Measurements from ENCODE around the gene NMUR1. TPM values are rescaled to one million over a fixed set of nuclear protein-coding genes. Genes with fewer than 3 reads are reported as not detected.
A peak's percentile ranks its signal among the peaks of the same experiment; 100 is the strongest.

Gene NMUR1
- total RNA-seq, 4 donors from 2014 or later, result 0.32 to 2.2 (median 0.55) TPM; not detected in 1

- H3K36me3 ChIP-seq, result no peaks in the 10 kb centered on the region
- H3K9me3 ChIP-seq, result no peaks in the 10 kb centered on the region
- H3K4me3 ChIP-seq, result peak overlapping the region; percentile 57 to 91 (median 59)
- in situ Hi-C loops (cut with MboI; ENCODE audit: low pct_ligation_motif_present in 1 of 4, low pct_unique_long_range_greater_than_20kb in 1 of 4, low sequenced_read_pairs in 3 of 4) (loop anchor here in 2 of 4 donors (5.0 to 25.0 kb wide), 2 partner anchors 87 to 197 kb away; partner anchors contain the start of gene PTMA (in 1 of the 2)), intact Hi-C loops (cut with DNase I; ENCODE audit: low total_unique reads) (loop anchor here (1.0 to 10.0 kb wide), 2 partner anchors 43 to 200 kb away; no protein-coding TSS in a partner anchor)
- 51 to 80% methylated on average over 3 to 7 of the region's 7 CpGs for WGBS, 2 donors (ENCODE audit: low coverage in 1 of 2)
- DNase-seq, result no peak
- H3K27ac ChIP-seq, result peak overlapping the region; percentile 85 to 93 (median 89)
- TF ChIP-seq POLR2AphosphoS5 (IDR thresholded peaks at IDR 0.05) (no peak), EP300 (IDR thresholded peaks at IDR 0.05; ENCODE audit: low read depth) (no peak), POLR2A (IDR thresholded peaks at IDR 0.05) (no peak)
- TF ChIP-seq, protein P1, sequence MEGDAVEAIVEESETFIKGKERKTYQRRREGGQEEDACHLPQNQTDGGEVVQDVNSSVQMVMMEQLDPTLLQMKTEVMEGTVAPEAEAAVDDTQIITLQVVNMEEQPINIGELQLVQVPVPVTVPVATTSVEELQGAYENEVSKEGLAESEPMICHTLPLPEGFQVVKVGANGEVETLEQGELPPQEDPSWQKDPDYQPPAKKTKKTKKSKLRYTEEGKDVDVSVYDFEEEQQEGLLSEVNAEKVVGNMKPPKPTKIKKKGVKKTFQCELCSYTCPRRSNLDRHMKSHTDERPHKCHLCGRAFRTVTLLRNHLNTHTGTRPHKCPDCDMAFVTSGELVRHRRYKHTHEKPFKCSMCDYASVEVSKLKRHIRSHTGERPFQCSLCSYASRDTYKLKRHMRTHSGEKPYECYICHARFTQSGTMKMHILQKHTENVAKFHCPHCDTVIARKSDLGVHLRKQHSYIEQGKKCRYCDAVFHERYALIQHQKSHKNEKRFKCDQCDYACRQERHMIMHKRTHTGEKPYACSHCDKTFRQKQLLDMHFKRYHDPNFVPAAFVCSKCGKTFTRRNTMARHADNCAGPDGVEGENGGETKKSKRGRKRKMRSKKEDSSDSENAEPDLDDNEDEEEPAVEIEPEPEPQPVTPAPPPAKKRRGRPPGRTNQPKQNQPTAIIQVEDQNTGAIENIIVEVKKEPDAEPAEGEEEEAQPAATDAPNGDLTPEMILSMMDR (IDR thresholded peaks at IDR 0.05), result no peak
- no peaks in the 10 kb centered on the region for H3K27me3 ChIP-seq
- H3K4me1 ChIP-seq, result peaks cover 0 to 14% (median 6%) of the 10 kb centered on the region in 4 donors
Observed at GRCh38 chr2:231514951-231515297, 15.3 kb downstream of the NMUR1 start.

DNA sequence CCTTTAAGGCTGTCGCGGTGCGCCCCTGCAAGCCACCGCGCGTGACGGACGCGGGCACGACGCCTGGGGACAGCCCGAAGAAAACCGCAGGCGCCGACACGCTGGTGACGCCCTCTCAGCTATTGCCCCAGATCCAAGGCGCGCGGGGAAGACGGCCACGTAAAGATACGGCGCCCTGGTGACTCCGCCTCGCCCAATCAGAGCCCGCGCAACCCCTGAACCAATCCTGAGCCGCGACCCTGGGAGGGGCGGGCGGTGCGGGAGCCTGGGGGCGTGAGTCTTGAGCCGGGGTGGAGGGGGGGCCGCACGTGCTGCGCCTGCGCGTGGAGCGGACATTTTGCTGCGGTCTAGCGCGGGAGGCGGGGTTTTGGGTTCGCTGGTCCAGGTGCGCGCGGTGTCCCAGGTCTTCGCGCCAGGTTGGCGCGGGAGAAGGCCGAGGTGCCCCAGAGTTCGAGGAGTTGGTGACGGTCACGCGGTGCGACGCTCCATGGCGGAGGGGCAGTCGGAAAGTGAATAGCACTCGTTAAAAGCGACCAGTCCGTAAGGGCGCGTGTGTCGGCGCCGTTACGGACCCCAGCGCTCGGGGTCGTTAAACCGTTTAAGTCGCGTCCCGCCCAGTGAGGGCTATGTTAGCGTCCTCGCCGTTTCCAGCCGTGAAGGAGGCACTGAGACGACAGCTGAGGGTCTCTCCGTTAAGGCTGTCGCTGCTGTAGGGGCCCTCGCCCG lies 15.9 kb downstream of the NMUR1 start:
- WGBS, 2 donors (ENCODE audit: low coverage in 1 of 2), result 6% methylated on average over 61 of the region's 87 CpGs; no CpG with 5 or more reads in 1 of the 2 donors
- in situ Hi-C loops (cut with MboI; ENCODE audit: low pct_ligation_motif_present in 1 of 4, low pct_unique_long_range_greater_than_20kb in 1 of 4, low sequenced_read_pairs in 3 of 4), result loop anchor here in 1 of 4 donors (25.0 kb wide), 1 partner anchor 198 kb away; the partner anchor contains the start of gene PTMA
- intact Hi-C loops (cut with DNase I; ENCODE audit: low total_unique reads), result loop anchor here (10.0 kb wide), 1 partner anchor 200 kb away; no protein-coding TSS in a partner anchor
- peaks cover 0 to 14% (median 6%) of the 10 kb centered on the region in 4 donors for H3K4me1 ChIP-seq
- TF ChIP-seq POLR2A (IDR thresholded peaks at IDR 0.05) (peak; percentile 86), POLR2AphosphoS5 (IDR thresholded peaks at IDR 0.05) (peak; percentile 79 to 81 (median 80)), EP300 (IDR thresholded peaks at IDR 0.05; ENCODE audit: low read depth) (no peak)
- TF ChIP-seq, protein P1 (IDR thresholded peaks at IDR 0.05), result no peak
- H3K9me3 ChIP-seq, result no peaks in the 10 kb centered on the region
- H3K36me3 ChIP-seq, result no peaks in the 10 kb centered on the region
- peak; percentile 98 for DNase-seq
- H3K27me3 ChIP-seq, result no peaks in the 10 kb centered on the region
- peak overlapping the region; percentile 85 to 93 (median 89) for H3K27ac ChIP-seq
- H3K4me3 ChIP-seq, result peak overlapping the region; percentile 57 to 91 (median 59)

GRCh38 chr2:231513746-231514224 lies 16.5 kb downstream of the NMUR1 start:
- intact Hi-C loops (cut with DNase I; ENCODE audit: low total_unique reads) (loop anchor here (10.0 kb wide), 1 partner anchor 201 kb away; no protein-coding TSS in a partner anchor), in situ Hi-C loops (cut with MboI; ENCODE audit: low pct_ligation_motif_present in 1 of 4, low pct_unique_long_range_greater_than_20kb in 1 of 4, low sequenced_read_pairs in 3 of 4) (loop anchor here in 1 of 4 donors (25.0 kb wide), 1 partner anchor 199 kb away; the partner anchor contains the start of gene PTMA)
- Histone ChIP-seq H3K27ac (peak overlapping the region; percentile 85 to 93 (median 89)), H3K36me3 (no peaks in the 10 kb centered on the region), H3K9me3 (no peaks in the 10 kb centered on the region), H3K27me3 (no peaks in the 10 kb centered on the region), H3K4me1 (peaks cover 0 to 14% (median 6%) of the 10 kb centered on the region in 4 donors), H3K4me3 (peak overlapping the region; percentile 56 to 91 (median 58))
- WGBS, 2 donors (ENCODE audit: low coverage in 1 of 2), result 13 to 18% methylated on average over 6 to 7 of the region's 7 CpGs
- TF ChIP-seq, protein P1 (IDR thresholded peaks at IDR 0.05), result no peak
- TF ChIP-seq EP300 (IDR thresholded peaks at IDR 0.05; ENCODE audit: low read depth) (no peak), POLR2AphosphoS5 (IDR thresholded peaks at IDR 0.05) (no peak), POLR2A (IDR thresholded peaks at IDR 0.05) (no peak)
- no peak for DNase-seq

DNA sequence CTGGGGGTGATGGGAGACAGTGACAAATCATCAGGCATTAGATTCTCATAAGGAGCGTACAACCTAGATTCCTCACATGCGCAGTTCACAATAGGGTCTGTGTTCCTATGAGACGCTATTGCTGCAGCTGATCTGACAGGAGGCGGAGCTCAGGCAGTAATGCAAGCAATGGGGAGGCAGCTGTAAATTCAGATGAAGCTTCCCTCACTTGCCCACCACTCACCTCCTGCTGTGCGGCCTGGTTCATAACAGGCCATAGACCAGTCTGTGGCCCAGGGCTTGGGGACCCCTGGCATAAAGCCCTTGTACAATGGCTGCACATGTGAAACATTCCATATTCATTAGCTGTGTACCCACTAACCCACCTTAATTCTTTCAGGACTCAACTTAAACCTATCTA lies 18.0 kb downstream of the NMUR1 start:
- intact Hi-C loops (cut with DNase I; ENCODE audit: low total_unique reads) (loop anchor here (10.0 kb wide), 1 partner anchor 203 kb away; no protein-coding TSS in a partner anchor), in situ Hi-C loops (cut with MboI; ENCODE audit: low pct_ligation_motif_present in 1 of 4, low pct_unique_long_range_greater_than_20kb in 1 of 4, low sequenced_read_pairs in 3 of 4) (loop anchor here in 1 of 4 donors (25.0 kb wide), 1 partner anchor 200 kb away; the partner anchor contains the start of gene PTMA)
- no peaks in the 10 kb centered on the region for H3K36me3 ChIP-seq
- no peak for DNase-seq
- TF ChIP-seq, protein P1 (IDR thresholded peaks at IDR 0.05), result no peak
- TF ChIP-seq POLR2AphosphoS5 (IDR thresholded peaks at IDR 0.05) (no peak), EP300 (IDR thresholded peaks at IDR 0.05; ENCODE audit: low read depth) (no peak), POLR2A (IDR thresholded peaks at IDR 0.05) (no peak)
- H3K9me3 ChIP-seq, result no peaks in the 10 kb centered on the region
- peaks cover 0 to 14% (median 6%) of the 10 kb centered on the region in 4 donors for H3K4me1 ChIP-seq
- H3K4me3 ChIP-seq, result no peak overlapping the region
- no peaks in the 10 kb centered on the region for H3K27me3 ChIP-seq
- no peak overlapping the region for H3K27ac ChIP-seq
- 73 to 84% methylated on average over 2 to 5 of the region's 5 CpGs for WGBS, 2 donors (ENCODE audit: low coverage in 1 of 2)
